ENCODE measurements around the gene KLF1.

DNA sequence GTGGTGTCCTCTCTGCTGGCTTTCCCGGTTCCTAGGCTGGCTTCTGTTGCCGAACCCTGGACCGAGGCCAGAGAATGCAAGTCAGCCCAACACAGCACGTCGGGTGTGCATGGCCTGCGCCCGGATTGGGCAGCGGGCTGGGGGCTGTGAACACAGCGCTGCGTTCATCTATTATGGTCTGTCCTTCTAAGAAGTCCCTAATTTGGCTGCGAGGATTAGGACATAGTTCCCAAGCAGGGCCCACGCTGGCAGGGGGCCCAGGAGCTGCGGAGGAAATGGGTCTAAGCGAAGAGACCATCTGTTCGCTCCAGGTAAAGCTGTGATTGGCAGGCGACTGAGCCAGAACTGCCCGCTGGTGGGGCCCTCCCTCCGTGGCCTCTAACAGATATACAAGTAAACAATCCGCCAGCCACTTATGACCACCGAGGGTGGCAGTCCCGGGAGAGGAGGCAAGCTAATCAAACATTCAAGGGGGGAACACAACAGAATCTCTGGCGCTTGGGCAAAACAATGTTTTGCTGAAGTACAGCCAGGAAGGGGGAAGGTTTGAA, 26.1 kb upstream of the KLF1 start:
- TF ChIP-seq, protein P1, sequence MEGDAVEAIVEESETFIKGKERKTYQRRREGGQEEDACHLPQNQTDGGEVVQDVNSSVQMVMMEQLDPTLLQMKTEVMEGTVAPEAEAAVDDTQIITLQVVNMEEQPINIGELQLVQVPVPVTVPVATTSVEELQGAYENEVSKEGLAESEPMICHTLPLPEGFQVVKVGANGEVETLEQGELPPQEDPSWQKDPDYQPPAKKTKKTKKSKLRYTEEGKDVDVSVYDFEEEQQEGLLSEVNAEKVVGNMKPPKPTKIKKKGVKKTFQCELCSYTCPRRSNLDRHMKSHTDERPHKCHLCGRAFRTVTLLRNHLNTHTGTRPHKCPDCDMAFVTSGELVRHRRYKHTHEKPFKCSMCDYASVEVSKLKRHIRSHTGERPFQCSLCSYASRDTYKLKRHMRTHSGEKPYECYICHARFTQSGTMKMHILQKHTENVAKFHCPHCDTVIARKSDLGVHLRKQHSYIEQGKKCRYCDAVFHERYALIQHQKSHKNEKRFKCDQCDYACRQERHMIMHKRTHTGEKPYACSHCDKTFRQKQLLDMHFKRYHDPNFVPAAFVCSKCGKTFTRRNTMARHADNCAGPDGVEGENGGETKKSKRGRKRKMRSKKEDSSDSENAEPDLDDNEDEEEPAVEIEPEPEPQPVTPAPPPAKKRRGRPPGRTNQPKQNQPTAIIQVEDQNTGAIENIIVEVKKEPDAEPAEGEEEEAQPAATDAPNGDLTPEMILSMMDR (conservative IDR thresholded peaks at IDR 0.05; ENCODE audit: low read length) = no peak
- TF ChIP-seq EZH2phosphoT487 (IDR thresholded peaks at IDR 0.05; ENCODE audit: borderline replicate concordance, low read depth, low read length) = no peak

Data from OCI-LY7 (cell line).